Fibroblast of mammary gland (primary cell): ENCODE measurements around the gene SIVA1.

ENCODE experiments used
- DNase-seq: peaks from one replicate; pipeline ENCODE4 v3.0.0-alpha.2; 2010; ENCODE audit warnings: low read depth
- H3K4me3 ChIP-seq: 2 replicates; pipeline ENCODE4 v1.5.1; 2011; ENCODE audit warnings: low read depth, mild to moderate bottlenecking, low read length, moderate library complexity; ENCODE audit not compliant: control insufficient read depth
- CTCF ChIP-seq: conservative IDR thresholded peaks from 2 replicates; pipeline ENCODE4 v1.5.1; 2011; ENCODE audit warnings: low read depth, low read length, inconsistent platforms; ENCODE audit not compliant: control insufficient read depth, insufficient read depth

The SIVA1 gene

DNA sequence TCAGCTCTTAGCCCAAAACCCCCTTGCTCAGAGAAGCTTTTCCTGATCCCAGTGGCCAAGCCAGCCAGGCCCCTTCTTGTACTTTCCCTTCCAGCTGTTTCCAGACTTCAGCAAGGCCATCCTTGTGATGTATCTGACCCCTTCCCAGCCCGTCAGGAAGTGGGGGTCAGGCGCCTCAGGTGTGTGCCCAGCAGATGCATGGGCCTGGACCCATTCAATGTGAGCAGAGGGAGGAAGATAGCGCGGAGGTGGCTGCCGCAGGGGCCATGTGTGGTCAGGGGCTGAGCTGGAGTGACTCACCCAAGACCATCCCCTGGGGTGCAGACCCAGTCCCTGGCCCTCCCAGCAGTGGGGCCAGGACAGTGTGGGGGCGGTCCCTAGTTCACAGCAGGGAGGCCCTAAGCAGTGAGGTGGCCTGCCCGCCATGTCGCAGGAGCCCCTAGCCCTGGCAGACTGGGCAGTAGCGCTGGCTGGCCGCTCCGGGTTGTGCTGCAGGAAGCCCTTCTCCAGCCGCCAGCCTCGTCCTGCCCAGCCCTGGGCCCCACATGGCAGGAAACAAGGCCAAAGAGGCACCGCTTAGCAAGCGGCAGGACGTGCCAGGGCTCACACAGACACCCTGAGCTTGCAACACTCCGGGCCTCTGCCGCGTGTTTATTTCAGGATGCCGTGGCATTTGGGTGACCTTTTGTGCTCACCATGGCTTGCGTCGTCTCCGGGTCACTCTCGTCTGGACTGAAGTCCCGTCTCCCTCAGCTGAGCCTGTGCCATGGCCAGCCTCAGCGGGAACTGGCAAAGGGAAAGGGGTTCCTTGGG is 16.9 kb upstream of the SIVA1 start:
- DNase-seq, result no peak
- H3K4me3 ChIP-seq, result no peak overlapping the region
- TF ChIP-seq CTCF, result no peak

DNA sequence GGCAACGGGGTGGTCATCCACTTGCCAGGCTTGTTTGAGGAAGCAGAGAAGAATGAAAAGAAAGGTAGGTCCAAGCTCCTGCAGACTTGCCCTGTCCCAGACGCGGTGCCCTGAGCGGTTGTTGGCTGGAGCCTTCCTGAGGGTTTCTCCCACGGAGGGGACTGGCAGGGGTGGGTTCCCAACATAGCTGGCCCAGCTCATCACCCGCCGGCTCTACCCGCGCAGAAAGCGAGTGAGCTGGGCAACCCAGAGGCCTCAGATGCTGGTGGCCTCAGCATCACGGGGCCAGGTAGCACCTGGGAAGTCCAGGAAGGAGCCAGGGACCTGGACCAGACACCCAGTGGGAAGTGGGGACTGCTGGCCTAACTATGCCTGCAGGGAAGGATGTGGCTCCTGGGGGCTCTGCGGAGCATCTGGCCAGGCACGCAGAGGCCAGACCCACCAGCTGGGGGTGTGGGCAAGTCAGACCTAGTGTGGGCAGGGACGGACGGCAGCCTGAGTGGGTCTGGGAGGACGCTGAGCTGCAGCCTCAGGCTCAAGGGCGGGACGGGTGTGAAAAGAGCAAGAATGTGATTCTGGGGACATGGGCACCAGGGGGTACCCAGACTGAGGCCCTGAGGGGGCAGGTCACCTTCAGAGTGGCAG is 14.4 kb upstream of the SIVA1 start:
- no peak for TF ChIP-seq CTCF

DNA sequence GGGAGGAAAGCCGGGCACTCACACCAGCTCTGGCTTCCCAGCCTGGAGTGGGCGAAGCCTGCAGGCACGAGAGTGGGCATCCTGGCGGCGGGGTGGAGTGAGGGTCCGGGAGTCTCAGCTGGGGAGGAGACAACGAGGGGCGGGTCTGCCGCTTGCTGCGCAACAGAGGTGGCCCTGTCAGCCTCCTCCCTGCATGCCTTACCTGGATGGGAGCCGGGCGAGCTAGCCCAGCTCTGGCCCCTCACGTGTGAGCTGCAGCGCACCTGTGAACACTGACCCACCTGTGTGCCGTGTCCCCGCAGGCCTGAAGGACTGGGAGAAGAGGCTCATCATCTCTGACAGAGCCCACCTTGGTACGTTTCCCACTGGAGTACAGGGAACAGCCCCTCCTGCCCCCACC is 13.9 kb upstream of the SIVA1 start:
- DNase-seq, result no peak
- TF ChIP-seq CTCF, result no peak
- no peak overlapping the region for H3K4me3 ChIP-seq

More for the DNA sequence above, 14.4 kb upstream of the SIVA1 start:
- H3K4me3 ChIP-seq, result no peak overlapping the region
- no peak for DNase-seq

- TF ChIP-seq CTCF, result no peak
- H3K4me3 ChIP-seq, result no peak overlapping the region
- DNase-seq, result no peak
These were observed 13.1 kb upstream of the SIVA1 start for GRCh38 chr14:104739546-104740516.

DNA sequence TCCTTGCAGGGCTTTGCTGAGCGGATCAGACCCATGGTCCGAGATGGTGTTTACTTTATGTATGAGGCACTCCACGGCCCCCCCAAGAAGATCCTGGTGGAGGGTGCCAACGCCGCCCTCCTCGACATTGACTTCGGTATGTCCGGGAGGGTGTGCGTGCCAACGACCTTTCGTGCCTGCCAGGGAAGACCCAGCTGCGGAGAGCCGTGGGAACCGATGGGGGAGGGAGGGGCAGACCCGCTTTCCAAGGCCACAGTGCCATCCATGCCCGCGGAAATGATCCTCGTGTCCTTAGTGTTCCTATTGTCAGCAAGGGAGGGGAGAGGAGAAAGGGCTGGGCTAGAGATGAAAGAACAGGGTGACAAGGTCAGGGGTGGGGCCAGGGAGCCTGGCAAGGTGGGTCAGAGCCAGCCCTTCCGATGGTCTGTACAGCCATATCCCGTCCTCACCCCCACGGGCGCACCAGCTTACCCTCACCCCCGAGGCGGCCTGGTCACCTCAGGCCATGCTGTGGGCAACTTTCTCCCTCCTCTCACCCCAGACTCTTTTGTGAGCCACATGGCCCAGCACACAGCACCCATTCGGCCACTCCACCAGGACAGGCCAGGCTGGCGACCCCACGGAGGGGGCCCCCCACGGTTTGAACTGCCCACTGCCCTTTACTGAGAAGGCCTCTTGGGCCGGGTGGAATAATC is 11.7 kb upstream of the SIVA1 start:
- DNase-seq, result no peak
- TF ChIP-seq CTCF, result no peak
- H3K4me3 ChIP-seq, result no peak overlapping the region

DNA sequence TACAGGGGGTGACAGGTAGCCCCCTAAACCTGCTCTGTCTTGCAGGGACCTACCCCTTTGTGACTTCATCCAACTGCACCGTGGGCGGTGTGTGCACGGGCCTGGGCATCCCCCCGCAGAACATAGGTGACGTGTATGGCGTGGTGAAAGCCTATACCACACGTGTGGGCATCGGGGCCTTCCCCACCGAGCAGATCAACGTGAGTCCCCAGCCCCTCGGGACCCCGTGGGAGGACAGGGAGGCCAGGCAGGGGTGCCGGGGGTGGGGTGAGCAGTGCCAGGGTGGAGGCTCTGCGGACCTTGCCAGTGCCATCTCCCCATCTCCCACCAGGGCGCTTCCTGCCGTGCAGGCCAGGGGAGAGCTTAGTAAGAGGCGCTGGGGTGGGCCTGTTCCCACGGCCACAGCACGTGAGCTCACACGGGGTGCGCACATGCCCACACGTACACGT is 11.1 kb upstream of the SIVA1 start:
- TF ChIP-seq CTCF, result no peak
- DNase-seq, result no peak
- H3K4me3 ChIP-seq, result no peak overlapping the region
